GM19455 (cell line): ENCODE results near the gene GRIPAP1.
A peak's percentile ranks its signal among the peaks of the same experiment; 100 is the strongest.

Experiments used
- ATAC-seq: cut with Tn5 transposase; IDR thresholded peaks from one replicate; pipeline ENCODE4 v1.9.1; 2021; ENCODE audit not compliant: unreplicated experiment

The GRIPAP1 gene

DNA sequence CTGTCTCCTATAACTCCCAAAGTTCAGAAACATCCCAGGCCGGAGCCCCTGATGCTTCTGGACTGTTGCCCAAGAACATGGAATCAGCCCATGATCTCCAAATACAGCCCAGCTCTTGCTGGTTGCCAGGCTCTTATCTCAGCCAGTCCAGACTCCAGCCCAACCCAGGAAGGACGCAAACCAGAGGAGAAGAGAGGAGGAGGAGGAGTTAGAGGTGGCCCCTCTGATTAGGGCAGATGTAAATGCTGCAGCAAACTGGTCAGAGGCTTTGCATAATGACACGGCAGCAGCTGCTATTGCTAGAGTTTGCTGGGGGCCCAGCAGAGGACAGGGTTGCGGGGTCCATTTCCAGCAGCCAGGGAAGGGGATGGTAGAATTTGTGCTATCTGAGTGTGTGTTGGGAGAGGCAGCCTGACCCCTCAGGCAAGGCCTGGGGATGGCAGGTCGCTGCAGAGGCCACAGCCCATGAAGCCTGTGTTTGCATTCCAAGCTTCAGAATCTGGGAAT, 40.4 kb downstream of the GRIPAP1 start:
- no peak for ATAC-seq

DNA sequence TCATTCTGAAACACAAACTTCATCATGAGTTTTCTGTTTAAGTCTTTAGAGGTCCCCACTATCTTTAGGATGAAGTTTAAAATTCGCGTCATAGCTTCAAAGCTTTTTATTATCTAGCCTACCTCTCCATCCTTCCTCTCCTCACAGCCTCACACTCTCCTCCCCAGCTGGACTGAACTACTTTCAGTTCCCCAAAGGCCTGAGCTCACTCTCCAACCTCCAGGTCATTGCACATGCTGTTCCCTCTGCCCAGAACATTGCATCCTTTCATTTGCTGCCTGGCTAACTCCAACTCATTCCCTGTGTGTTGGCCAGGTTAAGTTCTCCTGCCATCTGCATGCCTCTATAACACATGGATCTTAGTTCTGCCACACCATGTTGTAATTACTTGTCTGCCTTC, 41.8 kb downstream of the GRIPAP1 start:
- no peak for ATAC-seq

DNA sequence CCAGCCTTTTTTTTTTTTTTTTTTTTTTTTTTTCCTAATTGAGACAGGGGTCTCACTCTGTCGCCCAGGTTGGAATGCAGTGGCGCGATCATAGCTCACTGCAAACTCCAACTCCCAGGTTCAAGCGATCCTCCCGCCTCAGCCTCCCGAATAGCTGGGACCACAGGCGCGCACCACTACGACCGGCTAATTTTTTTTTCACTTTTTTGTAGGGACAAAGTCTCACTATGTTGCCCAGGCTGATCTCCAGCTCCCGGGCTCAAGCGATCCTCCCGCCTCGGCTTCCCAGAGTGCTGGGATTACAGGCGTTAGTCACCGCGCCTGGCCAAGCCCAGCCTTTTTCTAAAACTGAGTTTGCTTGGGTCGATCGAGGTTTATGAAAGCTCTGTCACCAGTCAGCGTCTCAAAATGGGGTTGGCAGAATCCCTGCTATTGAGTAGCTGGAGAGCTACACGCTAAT, 43.4 kb downstream of the GRIPAP1 start:
- no peak for ATAC-seq

DNA sequence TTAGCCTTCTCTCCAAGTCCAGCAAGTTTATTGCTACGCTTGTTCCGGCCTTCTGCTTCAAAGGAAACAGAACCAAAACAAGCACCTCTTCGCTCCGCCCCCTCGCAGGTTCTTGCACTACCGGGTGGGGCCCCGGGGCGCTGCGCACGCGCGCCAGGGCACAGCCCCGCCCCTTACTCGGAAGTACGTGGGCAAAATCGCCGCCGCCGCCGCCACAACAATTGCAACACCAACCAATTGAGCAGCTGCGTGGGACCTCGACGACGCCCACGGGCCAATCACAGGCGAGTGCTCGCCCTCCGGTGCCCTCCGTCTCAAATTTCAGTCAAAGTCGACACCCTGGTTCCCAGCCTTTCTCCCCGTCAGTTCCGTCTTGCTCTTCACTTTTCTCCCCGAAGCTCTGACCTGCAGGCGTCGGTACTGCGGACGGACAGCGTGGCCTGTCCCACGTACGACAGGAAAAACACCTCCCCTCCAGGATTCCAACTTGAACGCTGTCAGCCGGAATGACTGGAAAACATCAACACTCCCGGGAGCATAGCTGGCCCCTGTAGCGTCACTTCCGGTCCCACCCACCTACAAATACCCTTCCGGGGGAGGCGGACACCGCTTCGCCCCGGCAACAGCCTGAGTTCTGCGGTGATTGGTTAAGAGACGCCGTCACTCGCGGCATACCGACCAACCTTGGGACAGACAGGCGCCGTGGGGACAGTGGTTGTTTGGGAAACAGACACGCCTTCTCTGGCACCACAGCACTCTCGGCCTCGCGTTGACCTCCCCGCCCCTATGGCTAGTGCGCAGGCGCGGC, 44.0 kb downstream of the GRIPAP1 start:
- ATAC-seq = peak; percentile 76

DNA sequence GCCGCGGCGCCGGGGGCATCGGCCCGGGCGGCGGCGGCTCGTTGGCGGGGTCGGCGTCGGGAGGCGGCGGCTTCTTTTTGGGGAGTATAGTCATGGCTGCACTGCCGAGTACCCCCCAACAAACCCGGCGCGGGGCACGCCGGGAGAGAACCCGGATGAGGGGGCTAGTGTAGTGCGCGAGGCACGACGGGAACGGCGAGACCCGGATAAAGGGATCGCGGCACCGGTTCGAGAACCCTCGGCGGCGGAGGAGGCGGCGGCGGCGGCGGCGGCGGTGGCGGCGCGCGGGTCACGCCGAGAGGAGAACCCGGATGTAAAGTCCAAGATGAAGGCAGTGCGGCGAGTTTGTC, 44.6 kb downstream of the GRIPAP1 start, which contains the start of gene OTUD5:
OTUD5 (minus strand) TSS at position 131 of the 350 bp plus-strand sequence; CDS start at position 94, 37 bp downstream.
- ATAC-seq = peak; percentile 43

DNA sequence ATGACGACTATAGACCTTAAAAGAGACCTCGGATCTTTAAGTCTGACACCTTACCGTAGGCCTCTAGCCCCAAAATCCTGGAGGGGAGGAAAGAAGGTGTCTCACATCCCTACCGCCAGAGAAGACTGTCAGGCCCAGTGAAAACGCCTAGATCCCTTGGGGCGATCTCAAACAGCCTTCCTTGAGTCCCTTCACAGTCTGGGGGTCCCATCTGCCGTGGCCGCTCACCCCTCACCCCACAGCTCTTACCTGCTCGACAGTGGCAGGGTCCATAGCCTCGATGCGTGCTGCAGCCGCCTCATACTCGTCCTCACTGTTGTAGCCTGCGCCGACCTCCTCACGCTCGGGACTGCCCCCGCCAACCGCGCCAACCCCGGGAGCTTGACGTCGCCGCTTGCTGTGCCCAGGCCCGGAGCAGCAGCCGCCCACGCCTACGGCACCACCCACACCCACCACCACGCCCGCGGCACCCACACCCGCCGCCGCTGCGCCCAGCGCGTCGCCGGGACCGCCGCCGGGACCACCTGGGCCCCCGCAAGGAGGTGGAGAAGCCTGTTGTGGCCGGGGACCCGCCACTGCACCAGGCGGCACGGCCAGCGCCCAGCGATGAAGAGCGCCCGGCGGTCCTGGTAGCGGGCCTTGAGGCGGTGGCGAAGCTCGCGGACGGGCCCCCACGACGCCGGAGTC, 45.2 kb downstream of the GRIPAP1 start:
- ATAC-seq = no peak

DNA sequence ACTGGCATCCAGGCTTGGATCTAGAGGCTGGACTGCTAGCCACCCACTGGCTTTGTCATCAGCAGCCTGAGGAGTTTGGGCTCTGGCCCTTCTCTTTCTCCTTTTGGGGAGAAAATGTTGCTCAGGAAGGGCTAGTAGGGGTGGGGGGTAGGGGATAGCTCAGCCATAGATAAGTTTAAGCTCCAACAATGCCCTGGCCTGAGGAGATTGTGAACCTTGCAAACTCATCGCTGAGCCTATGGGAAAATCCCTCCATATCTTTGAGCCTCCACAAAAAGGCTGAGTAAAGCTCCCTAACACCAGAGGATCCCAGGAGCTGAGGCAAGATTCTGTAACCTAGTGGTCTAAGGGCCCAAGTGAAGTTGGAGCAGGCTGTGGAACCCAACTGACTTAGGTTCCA, 53.5 kb downstream of the GRIPAP1 start:
- ATAC-seq = no peak

DNA sequence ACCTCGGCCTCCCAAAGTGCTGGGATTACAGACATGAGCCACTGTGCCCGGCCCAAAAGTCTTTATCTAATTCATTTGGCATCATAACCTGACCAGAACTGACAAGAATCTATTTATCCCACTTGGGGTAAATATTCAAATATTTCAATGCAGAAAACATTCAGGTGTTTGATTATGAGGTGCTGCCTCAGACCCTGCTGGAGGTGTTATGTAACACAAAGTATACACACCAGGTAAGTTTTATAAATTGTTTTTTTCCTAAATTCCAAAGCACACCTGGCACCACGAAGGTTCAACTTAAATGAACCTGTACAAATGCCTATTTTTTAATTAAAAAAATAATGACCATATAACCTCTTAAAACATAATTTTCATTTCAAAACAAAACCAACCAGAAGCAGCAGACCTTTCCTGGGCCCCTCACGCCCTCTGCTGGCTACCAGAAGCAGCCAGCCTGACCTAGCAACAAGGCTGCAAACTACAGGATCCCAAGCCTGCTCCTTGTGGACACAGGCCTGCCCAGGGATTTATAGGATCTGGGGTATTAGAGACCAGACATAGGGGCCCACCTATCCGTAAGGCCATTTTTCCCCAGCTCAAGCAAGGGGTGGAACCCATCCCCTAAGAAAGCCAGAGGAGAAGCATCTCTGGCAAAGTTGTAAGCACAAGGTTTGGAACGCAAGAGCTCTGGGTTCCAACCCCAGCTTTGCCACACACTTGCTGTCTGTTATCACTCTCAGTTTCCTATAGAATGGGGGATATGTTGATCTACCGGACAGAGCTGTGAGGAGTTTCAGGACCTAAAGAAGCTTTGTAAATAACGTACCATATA, 56.3 kb downstream of the GRIPAP1 start:
- ATAC-seq = no peak

DNA sequence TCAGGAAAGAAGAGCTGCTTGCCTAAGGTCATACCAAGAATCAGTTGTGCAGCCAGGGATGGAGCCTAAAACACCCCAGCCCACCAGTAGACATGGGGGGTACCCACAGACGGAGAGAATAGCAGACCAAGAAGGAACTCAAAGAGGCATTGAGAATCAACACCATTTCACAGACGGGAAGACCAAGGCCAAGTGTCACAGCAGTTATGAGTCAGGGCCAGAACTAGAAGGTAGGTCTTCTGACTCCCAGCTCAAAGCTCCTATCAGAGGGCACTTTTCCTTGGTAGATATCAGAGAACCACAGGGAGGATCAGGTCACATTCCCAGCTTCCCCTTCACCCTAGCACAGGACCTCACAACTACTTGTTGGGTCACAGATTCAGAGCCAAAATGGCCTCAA, 59.2 kb downstream of the GRIPAP1 start:
- no peak for ATAC-seq

DNA sequence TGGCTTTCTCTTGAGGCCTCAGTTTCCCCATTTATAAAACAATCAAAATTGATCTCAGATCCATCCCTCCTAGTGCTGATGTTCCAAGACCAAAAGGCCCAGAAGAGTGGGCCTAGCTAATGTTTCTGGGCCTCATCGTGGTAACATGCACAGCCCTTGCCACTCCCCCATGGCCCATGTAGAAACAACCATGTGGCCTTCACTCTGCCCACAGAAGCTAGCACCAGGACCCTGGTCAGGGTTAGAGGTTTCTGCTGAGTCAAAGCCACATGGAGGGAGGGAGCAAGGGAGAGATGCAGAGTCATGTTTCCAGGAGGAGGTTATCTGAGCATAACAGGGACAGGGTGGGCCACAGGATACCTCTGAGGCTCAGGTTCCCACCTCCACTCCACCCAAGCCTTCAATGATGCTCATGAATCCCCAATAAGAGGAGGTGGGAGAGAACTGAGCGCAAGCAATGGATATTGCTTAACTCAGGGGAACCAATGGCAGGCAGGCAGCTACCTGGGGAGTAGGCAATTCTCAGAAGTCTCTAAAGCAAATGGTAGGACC, 61.6 kb downstream of the GRIPAP1 start:
- ATAC-seq = no peak

DNA sequence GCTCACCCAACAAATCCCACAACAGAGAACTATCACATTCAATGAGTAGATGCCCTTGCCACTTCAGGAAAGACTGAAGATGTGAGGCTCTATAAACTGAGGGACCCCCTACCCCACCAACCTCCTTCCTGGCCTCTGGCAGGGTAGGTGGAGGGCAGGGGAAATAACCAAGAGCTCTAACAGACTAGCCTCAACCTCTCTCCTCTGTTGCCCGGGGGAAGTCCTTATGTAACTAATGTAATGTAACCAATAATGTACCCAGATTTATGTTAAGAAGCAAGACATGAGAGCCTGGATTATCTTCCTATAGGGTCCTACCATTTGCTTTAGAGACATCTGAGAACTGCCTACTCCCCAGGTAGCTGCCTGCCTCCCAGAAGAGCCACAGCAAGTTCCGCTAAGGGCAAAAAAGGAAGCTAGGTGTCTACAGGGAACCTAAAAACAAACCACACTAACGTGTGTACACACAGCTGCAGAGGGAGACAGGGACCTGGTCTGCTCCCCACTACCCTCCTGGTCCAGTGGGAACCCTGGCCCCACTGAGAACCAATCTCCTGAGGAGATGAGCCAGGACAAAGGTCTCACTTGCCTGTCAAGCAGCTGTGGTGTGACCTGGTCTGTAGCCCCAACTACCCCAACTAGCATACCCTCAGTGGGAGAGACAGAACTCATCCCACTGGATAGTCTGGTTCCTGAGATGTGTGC, 62.4 kb downstream of the GRIPAP1 start:
- ATAC-seq = no peak

DNA sequence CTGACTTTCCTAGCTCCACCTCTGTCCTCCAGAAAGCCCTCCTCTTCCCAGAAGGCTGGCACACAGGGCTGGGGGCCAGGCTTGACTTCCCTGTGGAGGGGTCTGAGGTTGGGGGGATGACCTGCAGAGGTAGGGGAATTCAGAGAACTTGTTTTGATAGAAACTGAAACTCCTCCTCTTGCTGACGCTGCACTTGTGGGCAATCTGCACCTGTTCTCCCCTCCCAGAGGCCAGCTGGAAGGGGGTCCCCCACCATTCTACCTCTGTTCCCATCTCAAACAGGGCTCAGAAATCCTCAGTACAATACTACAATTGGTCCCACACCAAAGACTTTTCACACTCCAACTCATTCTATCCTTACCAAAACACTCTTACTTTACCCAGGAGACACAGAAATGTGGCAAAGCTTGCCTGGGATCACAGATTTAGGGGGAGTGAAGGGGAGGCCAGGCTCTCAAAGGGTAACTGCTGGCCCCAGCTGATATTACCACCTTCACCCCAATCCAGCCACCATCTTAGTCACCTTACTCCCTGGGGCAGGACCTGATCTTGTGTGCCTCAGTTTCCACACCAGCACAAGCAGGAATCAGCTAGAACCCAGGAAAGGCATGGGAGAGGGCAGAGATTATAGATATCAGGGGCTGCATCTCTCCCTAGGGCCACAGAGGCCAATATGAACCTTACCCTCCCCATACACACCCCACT, 63.2 kb downstream of the GRIPAP1 start:
- ATAC-seq = peak; percentile 48

DNA sequence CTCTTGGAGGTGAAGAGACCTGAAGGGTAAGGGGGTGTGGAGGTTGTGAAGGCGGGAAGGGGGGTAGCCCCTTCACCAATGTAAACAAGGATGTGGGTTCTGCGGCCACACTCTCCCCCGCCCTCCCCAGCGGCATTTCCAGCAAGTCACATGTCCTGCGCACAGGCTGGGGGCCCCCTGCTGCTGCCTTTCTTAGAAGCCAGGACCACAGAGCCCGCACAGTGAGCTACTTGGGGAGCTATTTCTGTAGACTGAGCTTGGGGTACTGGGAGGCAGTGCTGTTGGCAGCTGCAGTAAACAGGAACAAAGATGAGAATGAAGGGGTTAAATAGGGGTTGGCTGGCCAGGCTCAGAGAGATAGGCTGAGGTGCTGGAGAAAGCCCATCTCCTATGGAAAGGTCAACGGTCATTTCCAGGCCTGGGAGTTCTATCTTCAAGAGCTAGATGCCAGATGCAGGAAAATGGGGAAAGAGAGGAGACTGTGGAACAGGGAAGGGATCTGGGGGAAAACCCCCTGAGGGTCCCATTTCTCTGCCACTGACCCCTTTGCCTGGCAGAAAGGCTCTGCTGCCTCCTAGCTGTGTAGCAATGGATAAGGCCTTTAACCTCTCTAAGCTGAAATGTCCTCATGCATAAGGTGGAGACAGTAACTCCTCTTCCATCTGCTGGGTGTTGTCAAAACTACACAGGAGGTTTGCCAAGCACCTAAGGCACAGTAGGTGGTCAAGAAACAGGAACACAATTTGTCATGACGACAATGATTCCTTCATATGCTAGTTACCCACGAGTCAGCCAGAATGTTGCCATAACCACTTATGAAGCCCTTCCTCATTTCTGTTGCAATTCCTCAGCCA, 64.8 kb downstream of the GRIPAP1 start:
- peak; percentile 55 for ATAC-seq

DNA sequence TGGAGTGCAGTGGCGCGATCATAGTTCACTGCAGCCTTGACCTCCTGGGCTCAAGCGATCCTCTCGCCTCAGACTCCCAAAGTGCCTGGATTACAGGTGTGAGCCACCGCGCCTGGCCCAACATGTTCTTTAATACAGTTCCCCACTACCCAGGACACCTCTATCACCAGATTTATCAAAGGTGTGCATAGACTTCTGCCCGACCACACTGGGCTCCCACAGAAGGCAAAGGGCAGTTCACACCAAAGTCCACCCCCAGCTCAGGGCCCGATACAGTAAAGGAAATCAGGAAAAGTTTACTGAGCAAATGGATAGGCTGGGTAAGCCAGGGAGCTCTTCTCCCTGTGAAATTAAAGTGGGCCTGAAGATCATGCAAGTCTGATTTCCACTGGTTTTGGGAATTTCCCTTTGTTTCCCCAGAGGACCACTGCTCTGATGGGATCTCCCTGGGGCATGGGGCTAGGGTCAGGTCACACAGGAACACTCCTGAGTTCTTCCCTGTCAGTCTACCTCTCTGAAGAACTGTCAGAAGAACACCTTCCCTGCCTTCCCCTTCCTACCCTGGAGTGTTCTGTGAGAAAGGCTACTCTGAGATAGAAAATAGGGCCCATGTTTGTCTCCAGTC, 65.5 kb downstream of the GRIPAP1 start:
- no peak for ATAC-seq

DNA sequence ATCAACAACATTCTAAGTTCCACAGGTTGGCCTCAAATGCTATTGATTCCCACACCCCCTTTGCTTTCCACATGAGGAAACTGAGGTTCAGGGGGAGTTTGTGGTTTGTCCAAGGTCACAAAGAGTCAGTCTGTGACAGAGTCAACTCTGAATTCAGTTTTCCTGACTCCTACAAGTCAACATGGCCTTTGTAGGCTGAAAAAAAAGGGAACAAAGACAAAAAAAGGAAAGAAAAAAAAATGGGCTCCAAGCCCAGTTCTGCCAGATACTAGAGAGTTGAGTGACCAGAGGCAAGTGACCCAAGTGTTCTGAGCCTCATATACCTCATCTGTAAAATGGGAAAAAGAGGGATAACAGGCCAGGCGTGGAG, 66.8 kb downstream of the GRIPAP1 start:
- no peak for ATAC-seq

DNA sequence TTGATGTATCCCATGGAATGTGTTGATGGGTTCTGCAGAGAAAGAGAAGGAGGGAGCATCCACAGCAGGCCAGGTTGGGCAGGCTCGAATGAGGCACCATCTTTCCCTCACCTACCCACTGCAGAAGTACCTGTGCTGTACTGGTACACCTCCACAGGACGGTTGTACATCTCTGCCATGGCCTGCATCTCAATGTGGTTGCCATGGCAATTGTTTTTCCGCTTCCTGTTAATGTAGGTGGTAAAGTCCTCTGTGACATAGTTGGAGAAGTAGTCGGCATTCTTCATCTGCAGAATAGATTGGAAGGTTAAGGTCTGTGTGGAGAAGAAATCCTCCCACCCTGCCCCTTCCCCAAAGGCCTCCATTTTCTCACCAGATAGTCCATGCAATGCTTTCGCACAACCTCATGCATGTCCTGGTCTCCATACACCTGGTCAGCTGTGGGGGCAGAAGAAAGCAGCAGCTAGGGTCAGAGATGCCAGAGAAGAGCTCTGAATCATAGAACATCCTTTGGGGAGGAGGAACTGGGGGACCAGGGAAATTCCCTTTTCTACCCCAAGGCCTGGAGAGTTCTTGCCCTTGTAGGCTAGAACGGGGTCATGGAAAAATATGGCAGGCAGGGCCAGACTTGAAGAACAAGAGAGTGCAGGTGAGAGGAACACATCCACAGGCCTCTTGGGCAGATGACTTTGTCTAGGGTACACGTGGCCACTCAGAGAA, 67.3 kb downstream of the GRIPAP1 start:
- ATAC-seq = no peak

DNA sequence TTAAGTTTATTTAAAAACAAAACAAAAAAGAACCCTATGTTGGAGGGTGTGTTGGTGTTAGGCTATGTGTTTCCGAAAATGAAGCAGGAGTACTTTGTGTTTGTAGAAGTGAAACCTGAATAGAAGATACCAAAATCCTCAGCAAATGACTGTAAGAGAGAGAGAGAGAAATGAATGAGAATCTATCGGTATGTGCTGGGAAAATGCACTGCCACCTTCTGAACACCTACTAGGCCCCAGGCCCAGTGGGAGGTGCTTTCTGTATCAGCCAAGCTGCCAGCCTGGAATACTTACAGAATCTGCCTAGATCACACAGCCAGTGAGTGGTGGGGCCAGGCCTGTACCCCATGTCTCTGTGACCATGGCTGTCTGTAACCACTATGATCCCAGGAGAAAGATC, 68.3 kb downstream of the GRIPAP1 start:
- no peak for ATAC-seq
